ENCODE results near the gene NAV3.

NAV3 gene

DNA sequence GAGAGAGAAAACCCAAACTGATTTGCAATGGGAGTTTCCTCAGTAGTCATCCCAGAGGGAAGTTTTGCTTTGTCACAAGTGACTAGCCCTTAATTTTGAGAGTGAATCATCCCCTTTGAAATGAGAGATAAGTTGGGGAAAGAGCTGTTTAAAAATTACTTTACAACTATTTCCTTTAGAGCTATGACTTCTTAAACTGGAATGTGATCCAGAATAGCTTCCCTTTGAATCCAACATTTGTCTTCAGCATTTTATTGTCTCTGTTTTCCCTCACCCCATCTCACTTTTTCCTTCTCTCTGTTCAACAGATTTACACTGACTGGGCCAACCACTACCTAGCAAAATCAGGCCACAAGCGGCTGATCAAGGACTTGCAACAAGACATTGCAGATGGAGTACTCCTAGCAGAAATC, 109.3 kb downstream of the NAV3 start:
- peak overlapping the region; percentile 42; the same call in 1 of the 2 replicates for H3K27ac ChIP-seq
- TF ChIP-seq, protein P1, sequence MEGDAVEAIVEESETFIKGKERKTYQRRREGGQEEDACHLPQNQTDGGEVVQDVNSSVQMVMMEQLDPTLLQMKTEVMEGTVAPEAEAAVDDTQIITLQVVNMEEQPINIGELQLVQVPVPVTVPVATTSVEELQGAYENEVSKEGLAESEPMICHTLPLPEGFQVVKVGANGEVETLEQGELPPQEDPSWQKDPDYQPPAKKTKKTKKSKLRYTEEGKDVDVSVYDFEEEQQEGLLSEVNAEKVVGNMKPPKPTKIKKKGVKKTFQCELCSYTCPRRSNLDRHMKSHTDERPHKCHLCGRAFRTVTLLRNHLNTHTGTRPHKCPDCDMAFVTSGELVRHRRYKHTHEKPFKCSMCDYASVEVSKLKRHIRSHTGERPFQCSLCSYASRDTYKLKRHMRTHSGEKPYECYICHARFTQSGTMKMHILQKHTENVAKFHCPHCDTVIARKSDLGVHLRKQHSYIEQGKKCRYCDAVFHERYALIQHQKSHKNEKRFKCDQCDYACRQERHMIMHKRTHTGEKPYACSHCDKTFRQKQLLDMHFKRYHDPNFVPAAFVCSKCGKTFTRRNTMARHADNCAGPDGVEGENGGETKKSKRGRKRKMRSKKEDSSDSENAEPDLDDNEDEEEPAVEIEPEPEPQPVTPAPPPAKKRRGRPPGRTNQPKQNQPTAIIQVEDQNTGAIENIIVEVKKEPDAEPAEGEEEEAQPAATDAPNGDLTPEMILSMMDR (conservative IDR thresholded peaks at IDR 0.05): no peak

DNA sequence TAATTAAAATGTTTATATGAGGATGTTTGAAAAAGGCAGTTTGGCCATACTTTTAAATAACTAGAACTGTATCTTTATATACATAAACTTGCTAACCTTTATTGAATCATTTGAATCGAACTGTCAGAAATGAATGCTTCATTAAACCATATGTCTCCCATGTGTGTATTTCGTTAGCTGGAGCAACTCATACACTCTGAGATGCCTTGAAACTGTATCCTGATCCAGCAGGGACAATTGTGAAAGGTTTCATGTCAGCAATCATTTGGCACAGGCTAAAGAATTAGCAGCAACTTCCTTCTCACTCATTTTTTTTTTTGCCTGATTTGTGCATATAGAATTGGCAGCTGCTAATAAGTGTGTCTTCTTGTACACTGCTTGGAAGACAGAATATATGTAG, 109.9 kb downstream of the NAV3 start:
- peak overlapping the region; percentile 42; the same call in 1 of the 2 replicates for H3K27ac ChIP-seq
- TF ChIP-seq, protein P1 (conservative IDR thresholded peaks at IDR 0.05): no peak

DNA sequence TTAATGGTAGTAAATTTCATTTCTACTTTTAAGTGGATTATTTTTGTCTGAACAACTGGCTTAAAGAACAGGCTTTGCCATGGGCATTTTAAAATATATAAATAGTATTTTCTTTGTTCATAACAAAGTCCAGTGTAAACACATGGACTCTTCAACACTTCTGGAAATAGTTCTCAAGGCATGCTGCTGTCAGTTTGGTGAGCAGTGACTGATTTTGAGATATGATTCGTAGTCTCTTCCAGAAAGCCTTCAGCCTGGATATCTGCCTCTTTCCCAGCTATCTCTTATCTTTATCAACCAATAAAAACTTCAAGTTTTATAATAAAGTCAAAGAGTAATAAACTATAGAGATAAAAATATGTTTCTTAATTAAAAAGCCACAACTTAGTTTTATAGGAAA, 110.7 kb downstream of the NAV3 start:
- TF ChIP-seq, protein P1 (conservative IDR thresholded peaks at IDR 0.05): no peak
- H3K27ac ChIP-seq: peak overlapping the region; percentile 42

DNA sequence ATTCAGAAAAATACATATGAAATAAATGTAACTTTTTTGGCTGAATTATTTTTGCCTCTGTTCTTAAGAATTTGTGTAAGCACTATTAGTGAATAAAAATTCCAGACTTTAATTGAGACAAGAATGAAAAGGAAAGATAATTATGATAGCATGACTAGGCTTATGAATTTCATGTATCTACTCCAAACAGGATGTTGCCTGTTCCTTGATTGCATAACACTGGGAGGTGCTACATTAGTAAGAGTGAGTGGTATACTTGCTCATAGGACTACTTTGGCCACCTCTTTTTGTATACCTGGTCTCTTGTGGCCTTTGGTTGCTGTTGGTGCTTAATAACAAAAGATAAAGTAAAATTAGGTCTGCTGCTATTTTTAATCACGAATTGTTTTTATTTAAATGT, 112.8 kb downstream of the NAV3 start:
- H3K27ac ChIP-seq: no peak overlapping the region
- TF ChIP-seq, protein P1 (conservative IDR thresholded peaks at IDR 0.05): no peak

DNA sequence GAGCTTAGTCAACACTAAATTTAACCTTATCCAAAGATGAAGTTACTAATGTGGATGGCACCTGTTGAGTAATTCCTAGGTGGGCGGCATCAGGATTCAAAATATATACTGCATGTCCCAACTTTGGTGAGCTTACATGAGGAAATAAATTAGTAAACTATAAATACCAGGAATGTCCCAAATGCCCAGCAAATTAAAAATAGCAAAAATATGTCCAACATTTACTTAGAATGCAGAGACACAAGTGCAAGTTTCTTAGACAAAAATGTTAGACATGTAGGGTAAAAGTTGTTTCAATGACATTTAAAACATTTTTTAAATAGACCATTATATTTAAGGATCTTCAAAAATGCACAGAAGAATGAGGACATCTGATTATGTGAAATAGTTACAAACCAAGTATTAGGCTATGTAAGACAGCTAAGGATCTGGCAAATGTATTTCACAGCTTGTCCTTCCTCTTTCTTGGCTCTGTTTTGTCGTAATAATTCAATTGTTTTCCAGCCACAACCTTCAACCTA, 115.9 kb downstream of the NAV3 start:
- TF ChIP-seq, protein P1 (conservative IDR thresholded peaks at IDR 0.05): no peak
- no peak overlapping the region for H3K27ac ChIP-seq

DNA sequence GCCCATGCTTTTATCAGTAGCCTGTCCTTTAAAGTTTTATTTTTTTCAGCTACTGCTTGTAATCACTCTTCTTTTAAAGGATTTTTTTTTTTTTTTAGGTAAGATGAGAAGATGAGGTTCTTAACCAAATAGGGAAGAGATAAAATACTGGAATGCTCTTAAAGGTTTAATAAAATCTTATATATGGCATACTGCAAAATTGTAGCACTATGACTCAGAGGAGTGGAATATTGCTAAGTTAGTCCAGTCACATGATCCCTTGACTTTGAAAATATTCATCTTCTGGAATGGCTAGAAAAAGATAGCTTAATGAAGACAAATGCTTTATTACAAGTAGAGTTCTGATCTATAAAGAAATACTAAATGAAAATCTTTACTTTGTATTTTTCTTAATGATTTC, 116.6 kb downstream of the NAV3 start:
- TF ChIP-seq, protein P1 (conservative IDR thresholded peaks at IDR 0.05): no peak
- H3K27ac ChIP-seq: no peak overlapping the region

DNA sequence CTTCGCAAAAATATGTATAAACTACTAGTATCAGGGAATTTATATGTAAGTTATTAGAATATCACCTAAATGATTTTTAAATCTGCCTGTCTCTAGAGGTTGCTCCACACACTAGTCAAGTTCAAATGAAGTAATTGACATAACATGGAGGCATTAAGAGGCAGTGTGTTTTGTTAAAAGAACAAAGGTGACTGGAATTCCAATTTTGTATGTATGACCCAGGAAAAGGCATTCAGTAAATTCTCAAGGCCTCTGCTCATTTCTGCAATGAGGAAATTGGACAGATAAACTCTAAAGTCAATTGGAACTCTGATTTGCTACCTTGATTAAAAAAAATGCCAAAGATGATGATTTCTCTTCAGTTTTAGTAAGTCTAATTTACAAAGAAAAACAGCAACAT, 117.1 kb downstream of the NAV3 start:
- TF ChIP-seq, protein P1 (conservative IDR thresholded peaks at IDR 0.05): no peak
- no peak overlapping the region for H3K27ac ChIP-seq
